Mammary epithelial cell (primary cell): ENCODE results near the gene PNMA1.

Experiments used
- EZH2 ChIP-seq: IDR thresholded peaks from 2 replicates; pipeline ENCODE4 v1.6.1; 2012; ENCODE audit warnings: low read length, inconsistent platforms, borderline replicate concordance
- TF ChIP-seq, protein P1 (sequence below), 2 donors: IDR thresholded peaks in 1 of 2; conservative IDR thresholded peaks in 1 of 2; 2 replicates each; pipeline ENCODE4 v1.5.1; 2011 to 2012; ENCODE audit warnings: inconsistent platforms in 2 of 2, low read length in 2 of 2, mild to moderate bottlenecking in 2 of 2, control low read depth in 1 of 2, low read depth in 1 of 2; ENCODE audit not compliant: insufficient read depth in 1 of 2; ENCODE audit errors: extremely low read depth in 1 of 2

DNA sequence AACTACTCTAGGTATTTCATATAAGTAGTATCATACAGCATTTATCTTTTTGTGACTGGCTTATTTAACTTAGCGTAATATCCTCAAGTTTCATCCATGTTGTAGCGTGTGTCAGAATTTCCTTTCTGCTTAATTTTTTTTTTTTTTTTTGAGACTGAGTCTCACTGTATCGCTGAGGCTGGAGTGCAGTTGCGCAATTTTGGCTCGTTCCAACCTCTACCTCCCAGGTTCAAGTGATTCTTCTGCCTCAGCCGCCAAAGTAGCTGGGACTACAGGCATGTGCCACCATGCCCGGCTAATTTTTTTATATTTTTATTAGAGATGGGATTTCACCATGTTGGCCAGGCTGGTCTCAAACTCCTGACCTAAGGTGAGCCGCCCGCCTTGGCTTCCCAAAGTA, 28.9 kb downstream of the PNMA1 start:
- TF ChIP-seq, protein P1, sequence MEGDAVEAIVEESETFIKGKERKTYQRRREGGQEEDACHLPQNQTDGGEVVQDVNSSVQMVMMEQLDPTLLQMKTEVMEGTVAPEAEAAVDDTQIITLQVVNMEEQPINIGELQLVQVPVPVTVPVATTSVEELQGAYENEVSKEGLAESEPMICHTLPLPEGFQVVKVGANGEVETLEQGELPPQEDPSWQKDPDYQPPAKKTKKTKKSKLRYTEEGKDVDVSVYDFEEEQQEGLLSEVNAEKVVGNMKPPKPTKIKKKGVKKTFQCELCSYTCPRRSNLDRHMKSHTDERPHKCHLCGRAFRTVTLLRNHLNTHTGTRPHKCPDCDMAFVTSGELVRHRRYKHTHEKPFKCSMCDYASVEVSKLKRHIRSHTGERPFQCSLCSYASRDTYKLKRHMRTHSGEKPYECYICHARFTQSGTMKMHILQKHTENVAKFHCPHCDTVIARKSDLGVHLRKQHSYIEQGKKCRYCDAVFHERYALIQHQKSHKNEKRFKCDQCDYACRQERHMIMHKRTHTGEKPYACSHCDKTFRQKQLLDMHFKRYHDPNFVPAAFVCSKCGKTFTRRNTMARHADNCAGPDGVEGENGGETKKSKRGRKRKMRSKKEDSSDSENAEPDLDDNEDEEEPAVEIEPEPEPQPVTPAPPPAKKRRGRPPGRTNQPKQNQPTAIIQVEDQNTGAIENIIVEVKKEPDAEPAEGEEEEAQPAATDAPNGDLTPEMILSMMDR (conservative IDR thresholded peaks at IDR 0.05 in 1 of 2, IDR thresholded peaks at IDR 0.05 in 1 of 2; ENCODE audit: extremely low read depth in 1 of 2, insufficient read depth in 1 of 2, low read depth in 1 of 2, low read length in 2 of 2) = no peak
- TF ChIP-seq EZH2 = no peak
